K562 (cell line): Measurements from ENCODE around the gene ACKR3. TPM values are rescaled to one million over a fixed set of nuclear protein-coding genes. Genes with fewer than 3 reads are reported as not detected.

ENCODE experiments used
- ATAC-seq: fragments of 200-7000 bp; cut with Tn5 transposase; 3 replicates; pipeline ENCODE4 v1.9.1; 2020; ENCODE audit warnings: moderate library complexity
- BruUV-seq: library from RNA; stranded (reverse); fragments of 400-500 nt; replicated peaks from 2 replicates; lab custom pipeline; 2021; lab: Mats Ljungman, UMichigan
- CTCF ChIA-PET: fragments of 300-600 bp; formaldehyde crosslinking; extraction: SDS; loops from one replicate; lab custom pipeline; 2021; ENCODE audit warnings: low intra/inter-chr PET ratio; lab: Yijun Ruan, JAX
- POLR2A ChIA-PET: fragments of 300-600, 350-650 bp; sonication (Branson Sonifier 250); formaldehyde crosslinking; extraction: SDS; loops from one replicate; lab custom pipeline; 2021; ENCODE audit warnings: antibody characterized with exemption, inconsistent platforms; lab: Yijun Ruan, JAX
- DNase-seq, 4 experiments: peaks; one replicate each; pipeline versions ENCODE4 v3.0.0 to v3.0.0-alpha.2; 2011 to 2018; ENCODE audit warnings: low spot score in 3 of 4, mixed read lengths in 3 of 4; ENCODE audit errors: extremely low read depth in 1 of 4
- FAIRE-seq: peaks from 2 replicates; lab custom pipeline; 2011; peaks lifted over from hg19 to GRCh38; lab: Jason Lieb, UNC
- H2AFZ ChIP-seq: 2 replicates; pipeline ENCODE4 v1.6.0; 2011; ENCODE audit warnings: low read depth, low read length, control low read depth, inconsistent platforms
- H3K27ac ChIP-seq: fragments of 200-600 bp; 3 replicates; pipeline ENCODE4 v1.8.0; 2011; ENCODE audit warnings: low read depth, mild to moderate bottlenecking, control low read depth, inconsistent platforms, low read length, moderate library complexity, mixed read lengths; ENCODE audit errors: extremely low read depth
- H3K27me3 ChIP-seq, 2 experiments: fragments of 300-600 bp in 1 of 2; 2 replicates in 1 of 2; 3 replicates in 1 of 2; pipeline versions ENCODE4 v1.6.0 to v1.8.0; 2011; ENCODE audit warnings: inconsistent platforms in 2 of 2, low read length in 2 of 2, mild to moderate bottlenecking in 1 of 2, mixed read lengths in 1 of 2, moderate library complexity in 1 of 2; ENCODE audit not compliant: control insufficient read depth in 2 of 2, insufficient read depth in 2 of 2
- H3K36me3 ChIP-seq: fragments of 300-600 bp; 3 replicates; pipeline ENCODE4 v1.8.0; 2011; ENCODE audit warnings: mild to moderate bottlenecking, low read length, inconsistent platforms; ENCODE audit not compliant: control insufficient read depth, insufficient read depth
- H3K4me1 ChIP-seq, 2 experiments: fragments of 200-600 bp in 1 of 2; replicated peaks in 1 of 2; 2 replicates in 1 of 2; 3 replicates in 1 of 2; pipeline versions ENCODE4 v1.5.1 to v1.8.0; 2011; ENCODE audit warnings: inconsistent platforms in 2 of 2, low read length in 2 of 2, mild to moderate bottlenecking in 1 of 2, mixed read lengths in 1 of 2, moderate library complexity in 1 of 2; ENCODE audit not compliant: control insufficient read depth in 2 of 2, insufficient read depth in 2 of 2
- H3K4me2 ChIP-seq: 2 replicates; pipeline ENCODE4 v1.6.1; 2011; ENCODE audit warnings: low read length, control low read depth, inconsistent platforms, mixed read lengths; ENCODE audit not compliant: insufficient read depth
- H3K4me3 ChIP-seq: fragments of 200-600 bp; sonication (generic), shearing (Covaris generic); 2 replicates; pipeline ENCODE4 v1.5.1; 2016; ENCODE audit warnings: control low read depth, inconsistent platforms
- H3K79me2 ChIP-seq: fragments of 200-600 bp; 3 replicates; pipeline ENCODE4 v1.8.0; 2011; ENCODE audit warnings: low read length, inconsistent platforms; ENCODE audit not compliant: control insufficient read depth, insufficient read depth
- H3K9ac ChIP-seq, 2 experiments: 2 replicates each; pipeline versions ENCODE4 v1.6.0 to v1.6.1; 2011; ENCODE audit warnings: low read depth in 2 of 2, low read length in 2 of 2, control low read depth in 1 of 2, inconsistent platforms in 1 of 2, mild to moderate bottlenecking in 1 of 2, mixed read lengths in 1 of 2; ENCODE audit not compliant: insufficient read depth in 1 of 2
- H3K9me1 ChIP-seq: one replicate; pipeline ENCODE4 v1.6.0; 2011; ENCODE audit warnings: inconsistent platforms, mild to moderate bottlenecking, low read length, moderate library complexity; ENCODE audit not compliant: control insufficient read depth, insufficient read depth
- H3K9me3 ChIP-seq: replicated peaks from 2 replicates; pipeline ENCODE4 v1.5.1; 2011; ENCODE audit warnings: low read depth, low read length, inconsistent platforms; ENCODE audit not compliant: control insufficient read depth, insufficient read depth
- H4K20me1 ChIP-seq: replicated peaks from 2 replicates; pipeline ENCODE4 v1.6.1; 2011; ENCODE audit warnings: low read length, inconsistent platforms, mixed read lengths; ENCODE audit not compliant: control insufficient read depth, insufficient read depth
- EWSR1 ChIP-seq: fragments of 450-650 bp; IDR thresholded peaks from 2 replicates; pipeline ENCODE4 v1.6.1; 2018; ENCODE audit warnings: borderline replicate concordance, mild to moderate bottlenecking, low read depth, moderate library complexity; ENCODE audit not compliant: partially characterized antibody
- HNRNPH1 ChIP-seq: fragments of 200-400 bp; formaldehyde crosslinking; optimal IDR thresholded peaks from 2 replicates; pipeline ENCODE3; 2017; ENCODE audit warnings: low read depth, mild to moderate bottlenecking, low read length, moderate library complexity
- HNRNPUL1 ChIP-seq: fragments of 200-400 bp; formaldehyde crosslinking; IDR thresholded peaks from 2 replicates; pipeline ENCODE4 v1.6.1; 2017; ENCODE audit warnings: low read length
- PHB ChIP-seq: fragments of 250-450 bp; sonication (Bioruptor Pico); IDR thresholded peaks from 2 replicates; pipeline ENCODE4 v1.5.0; 2021
- PHB2 ChIP-seq: fragments of 450-650 bp; IDR thresholded peaks from 2 replicates; pipeline ENCODE4 v1.6.1; 2017; ENCODE audit warnings: low read depth
- SIRT6 ChIP-seq: IDR thresholded peaks from one replicate; pipeline ENCODE4 v1.6.1; 2012; ENCODE audit warnings: low read depth, mild to moderate bottlenecking, control low read depth, inconsistent platforms, low read length, moderate library complexity
- ZBTB43 ChIP-seq: sonication (generic); formaldehyde crosslinking; IDR thresholded peaks from 2 replicates; pipeline ENCODE4 v1.8.0; 2023; ENCODE audit warnings: mild to moderate bottlenecking, missing genetic modification reagents
- ZNF124 ChIP-seq: sonication (generic); formaldehyde crosslinking; IDR thresholded peaks from 2 replicates; pipeline ENCODE4 v1.8.1; 2022; ENCODE audit warnings: missing genetic modification reagents
- ZNF316 ChIP-seq: fragments of 450-650 bp; IDR thresholded peaks from 2 replicates; pipeline ENCODE4 v1.6.1; 2016
- ZNF395 ChIP-seq: fragments of 200-800 bp; sonication (Bioruptor generic); IDR thresholded peaks from 2 replicates; pipeline ENCODE4 v1.6.1; 2017; ENCODE audit warnings: missing genetic modification characterization, missing compliant biosample characterization
- WGBS: fragments of 100-300 bp; shearing (Covaris generic); methylation state at CpG from one replicate; pipeline ENCODE4 v1.1.6; 2016; ENCODE audit warnings: low coverage, mixed read lengths; ENCODE audit not compliant: insufficient coverage; ENCODE audit errors: missing lambda C conversion rate; 5-methylcytosine and 5-hydroxymethylcytosine counted together
- in situ Hi-C: fragments of 300-500 bp; cut with MboI; formaldehyde crosslinking; loops from 4 replicates; pipeline ENCODE4 v1.15.0; 2018; ENCODE audit warnings: inconsistent platforms, mixed read lengths
- intact Hi-C: fragments of 100-400 bp; cut with micrococcal nuclease; formaldehyde crosslinking; loops from 2 replicates; pipeline ENCODE4 v1.14.2; 2022
- polyA plus RNA-seq, 8 experiments: library from polyadenylated mRNA; depleted of rRNA in 4 of 8; stranded (reverse) in 5 of 8; unstranded in 3 of 8; fragments of >200 nt; fragmentation: Nextera tagmentation in 2 of 8; fragmentation: Illumina TruSeq in 1 of 8; extraction: Ambion mirVana in 2 of 8; extraction: Trizol in 1 of 8; gene quantifications; 2 replicates each; pipeline versions ENCODE4 v1.2.1 to v1.2.3, GENCODE V29; 2011 to 2014; ENCODE audit warnings: inconsistent platforms in 1 of 8, missing spikeins in 1 of 8
- total RNA-seq, 7 experiments: library from RNA; depleted of rRNA in 6 of 7; stranded (reverse); fragments of >200 nt in 6 of 7; fragmentation: Illumina TruSeq in 2 of 7; extraction: Trizol in 2 of 7; gene quantifications; 2 replicates each; pipeline versions ENCODE4 v1.2.1 to v1.2.3, GENCODE V29; 2011 to 2021; ENCODE audit warnings: low replicate concordance in 1 of 7

The ACKR3 gene
- total and polyA plus RNA-seq, 9 of the 15 experiments (the other 6 are each of a cell fraction or from before 2014, with no cell fraction given) = 0.07 TPM; not detected in 8

DNA sequence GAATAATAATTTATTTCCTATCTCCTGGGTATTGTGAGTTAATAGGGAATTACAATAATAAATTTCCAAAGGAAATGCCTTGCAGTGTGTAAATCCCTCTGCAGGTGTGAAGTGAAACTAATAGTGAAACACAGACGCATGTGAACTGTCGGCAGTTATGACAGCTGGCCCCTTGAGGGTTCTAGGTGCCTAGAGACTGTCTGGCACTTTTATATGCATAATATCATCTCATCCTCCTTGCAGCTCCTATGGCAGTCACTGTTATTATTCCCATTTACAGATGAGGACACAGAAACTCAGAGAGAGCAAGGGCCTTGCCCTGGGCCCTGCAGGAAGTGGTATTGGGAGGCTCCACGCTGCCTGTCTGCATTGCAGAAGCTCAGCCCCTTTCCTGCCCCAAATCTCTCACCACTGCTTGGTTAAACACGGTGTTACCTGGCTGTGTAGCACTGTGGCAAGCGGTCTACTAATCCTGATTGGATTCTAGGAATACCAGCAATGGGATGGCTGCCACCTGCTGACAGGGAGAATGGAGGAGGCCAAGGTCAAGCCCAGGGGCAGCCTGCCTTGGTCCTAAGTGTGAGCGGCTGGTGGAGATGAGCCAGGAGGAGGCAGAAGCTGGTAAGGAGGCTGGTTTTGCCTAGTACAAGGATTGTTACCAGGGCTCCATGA, 32.8 kb upstream of the ACKR3 start:
- H3K27ac ChIP-seq = no peak overlapping the region
- FAIRE-seq (no peak), ATAC-seq (no peak), DNase-seq (no peak)
- H3K36me3 ChIP-seq = no peaks in the 10 kb centered on the region
- no peak overlapping the region for H3K9ac ChIP-seq
- no peak overlapping the region for H3K4me3 ChIP-seq
- 2% methylated on average over 5 of the region's 6 CpGs for WGBS
- no peak overlapping the region for H3K4me2 ChIP-seq
- no peaks in the 10 kb centered on the region for H4K20me1 ChIP-seq
- BruUV-seq = no TSS peak
- POLR2A ChIA-PET = no interaction called here
- H3K79me2 ChIP-seq = no peaks in the 10 kb centered on the region
- no peaks in the 10 kb centered on the region for H3K9me3 ChIP-seq
- no peaks in the 10 kb centered on the region for H3K4me1 ChIP-seq
- TF ChIP-seq ZBTB43 (CRISPR knock-in tag) = no peak
- no peak for TF ChIP-seq SIRT6
- TF ChIP-seq ZNF316 = no peak
- TF ChIP-seq EWSR1 = no peak
- TF ChIP-seq ZNF395 (CRISPR knock-in tag) = no peak
- no peak for TF ChIP-seq HNRNPUL1
- TF ChIP-seq PHB2 = no peak
- TF ChIP-seq ZNF124 (CRISPR knock-in tag) = no peak
- TF ChIP-seq HNRNPH1 = no peak
- no peak for TF ChIP-seq PHB
- no peaks in the 10 kb centered on the region for H3K9me1 ChIP-seq
- in situ Hi-C loops = no loop called here
- intact Hi-C loops = no loop called here
- no peak overlapping the region for H2AFZ ChIP-seq
- CTCF ChIA-PET = no interaction called here
- H3K27me3 ChIP-seq = peaks cover 0 to 16% of the 10 kb centered on the region in 2 experiments; a peak in 2 of 5 replicates
